NCI-H345 (cell line): ENCODE measurements around the gene MRPL36.

Source experiments
- DNase-seq: peaks from one replicate; lab custom pipeline; 2025; lab: John Stamatoyannopoulos, UW

The MRPL36 gene

DNA sequence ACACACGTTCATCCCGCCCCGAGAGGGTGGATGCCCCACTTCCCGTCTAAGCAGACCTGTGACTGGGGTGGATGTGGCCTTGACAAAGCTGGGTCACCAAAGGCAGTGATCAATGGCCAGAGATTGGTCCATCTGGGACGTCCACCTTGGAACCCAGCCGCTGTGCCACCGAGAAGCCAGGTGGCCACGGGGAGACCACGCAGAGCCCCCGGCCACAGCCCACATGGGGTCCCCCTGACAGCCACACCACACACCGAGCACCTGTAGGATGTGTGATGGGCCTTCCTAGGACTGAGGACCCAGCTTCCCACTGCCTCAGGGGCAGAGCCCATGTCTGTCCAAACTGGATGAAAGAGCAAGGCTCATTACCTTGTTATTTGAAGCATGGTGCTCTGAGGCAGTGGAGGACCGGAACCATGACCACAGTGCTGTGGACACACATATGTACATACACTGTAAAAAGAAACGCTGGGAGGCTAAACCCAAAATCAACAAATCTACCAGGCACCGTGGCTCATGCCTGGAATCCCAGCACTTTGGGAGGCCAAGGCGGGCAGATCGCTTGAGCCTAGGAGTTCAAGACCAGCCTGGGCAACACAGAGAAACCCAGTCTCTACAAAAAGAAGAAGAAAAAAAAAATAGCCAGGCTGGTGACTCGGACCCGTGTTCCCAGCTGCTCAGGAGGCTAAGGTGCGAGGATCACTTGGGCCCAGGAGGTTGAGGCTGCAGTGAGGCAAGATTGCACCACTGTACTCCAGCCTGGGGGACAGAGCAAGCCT, 50.1 kb downstream of the MRPL36 start:
- DNase-seq = no peak

DNA sequence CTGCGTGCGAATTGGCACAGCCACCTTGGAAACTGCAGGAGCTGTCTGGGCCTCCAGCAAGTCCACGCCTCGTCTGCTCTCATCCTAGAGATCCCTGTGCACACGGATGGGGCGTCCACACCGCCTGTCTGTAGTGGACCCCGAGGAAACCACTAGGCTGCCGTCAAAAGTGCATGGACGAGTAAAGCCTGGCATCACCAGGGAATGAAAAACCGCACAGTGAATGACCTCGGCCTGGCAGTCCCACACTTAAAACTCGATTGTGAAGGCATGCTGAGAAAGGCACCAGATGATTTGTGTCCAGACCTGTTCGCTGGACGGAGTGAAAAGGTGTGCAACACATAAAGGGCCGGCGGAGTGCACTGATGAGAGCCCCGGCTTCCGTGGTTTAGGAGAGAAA, 50.8 kb downstream of the MRPL36 start:
- no peak for DNase-seq
